HepG2 (cell line): ENCODE results near the gene RHO.

Source experiments
- ASH2L ChIP-seq: fragments of 300-600, 200-600 bp; sonication (generic); IDR thresholded peaks from 2 replicates; pipeline ENCODE4 v1.7.0; 2017; ENCODE audit warnings: low read depth, mild to moderate bottlenecking, moderate library complexity, mixed read lengths, low read length; ENCODE audit not compliant: insufficient read length
- EP300 ChIP-seq, 3 experiments: sonication (generic) in 1 of 3; formaldehyde crosslinking in 1 of 3; IDR thresholded peaks; 2 replicates each; pipeline versions ENCODE4 v1.5.1 to v1.6.1; 2011 to 2020; ENCODE audit warnings: low read depth in 2 of 3, low read length in 2 of 3, borderline replicate concordance in 1 of 3, improper control_type of control experiment in 1 of 3, mild to moderate bottlenecking in 1 of 3, missing genetic modification reagents in 1 of 3, moderate library complexity in 1 of 3
- MTF1 ChIP-seq: sonication (generic); formaldehyde crosslinking; IDR thresholded peaks from 2 replicates; pipeline ENCODE4 v1.5.0; 2020; ENCODE audit warnings: missing genetic modification reagents
- POLR2A ChIP-seq, 2 experiments: IDR thresholded peaks; 2 replicates each; pipeline ENCODE4 v1.6.1; 2011; ENCODE audit warnings: low read depth in 2 of 2, low read length in 2 of 2, mild to moderate bottlenecking in 1 of 2, moderate library complexity in 1 of 2; ENCODE audit not compliant: insufficient read depth in 1 of 2
- RXRA ChIP-seq: sonication (generic); formaldehyde crosslinking; IDR thresholded peaks from 2 replicates; pipeline ENCODE4 v1.5.1; 2020; ENCODE audit warnings: missing genetic modification reagents
- TBP ChIP-seq: sonication (generic); formaldehyde crosslinking; IDR thresholded peaks from 2 replicates; pipeline ENCODE4 v1.5.0; 2020; ENCODE audit warnings: missing genetic modification reagents
- TF ChIP-seq, protein P1 (sequence below): sonication (generic); formaldehyde crosslinking; IDR thresholded peaks from 2 replicates; pipeline ENCODE4 v1.4.0; 2020; ENCODE audit warnings: missing genetic modification reagents
- TF ChIP-seq, protein P2 (sequence below): IDR thresholded peaks from 2 replicates; pipeline ENCODE4 v1.4.0; 2020; ENCODE audit warnings: mild to moderate bottlenecking, missing genetic modification reagents
- TF ChIP-seq, protein P3 (sequence below): IDR thresholded peaks from 2 replicates; pipeline ENCODE4 v1.6.1; 2016; ENCODE audit warnings: low read depth, borderline replicate concordance

DNA sequence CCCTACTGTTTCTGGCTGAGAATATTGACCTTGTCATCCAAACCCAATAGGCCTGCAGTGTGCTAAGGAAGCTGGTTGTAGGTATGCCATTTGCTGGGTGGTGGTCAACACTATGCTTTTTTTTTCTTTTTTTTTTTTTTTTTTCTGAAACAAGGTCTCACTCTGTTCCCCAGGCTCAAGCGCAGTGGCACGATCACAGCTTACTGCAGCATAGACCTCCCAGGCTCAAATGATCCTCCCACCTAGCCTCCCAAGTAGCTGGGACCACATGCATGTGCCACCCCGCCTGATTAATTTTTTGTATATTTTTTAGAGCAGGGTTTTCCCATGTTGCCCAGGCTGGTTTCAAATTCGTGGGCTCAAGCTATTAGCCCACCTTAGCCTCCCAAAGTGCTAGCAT, 35.7 kb upstream of the RHO start:
- no peak for TF ChIP-seq POLR2A (IDR thresholded peaks at IDR 0.05; ENCODE audit: insufficient read depth in 1 of 2, low read depth in 2 of 2, low read length in 2 of 2)
- TF ChIP-seq ASH2L: no peak
- no peak for TF ChIP-seq TBP (CRISPR knock-in tag)
- no peak for TF ChIP-seq EP300 (IDR thresholded peaks at IDR 0.05; ENCODE audit: low read depth in 2 of 2, low read length in 2 of 2)
- no peak for TF ChIP-seq EP300 (CRISPR knock-in tag; IDR thresholded peaks at IDR 0.05; ENCODE audit: borderline replicate concordance)
- TF ChIP-seq, protein P1, sequence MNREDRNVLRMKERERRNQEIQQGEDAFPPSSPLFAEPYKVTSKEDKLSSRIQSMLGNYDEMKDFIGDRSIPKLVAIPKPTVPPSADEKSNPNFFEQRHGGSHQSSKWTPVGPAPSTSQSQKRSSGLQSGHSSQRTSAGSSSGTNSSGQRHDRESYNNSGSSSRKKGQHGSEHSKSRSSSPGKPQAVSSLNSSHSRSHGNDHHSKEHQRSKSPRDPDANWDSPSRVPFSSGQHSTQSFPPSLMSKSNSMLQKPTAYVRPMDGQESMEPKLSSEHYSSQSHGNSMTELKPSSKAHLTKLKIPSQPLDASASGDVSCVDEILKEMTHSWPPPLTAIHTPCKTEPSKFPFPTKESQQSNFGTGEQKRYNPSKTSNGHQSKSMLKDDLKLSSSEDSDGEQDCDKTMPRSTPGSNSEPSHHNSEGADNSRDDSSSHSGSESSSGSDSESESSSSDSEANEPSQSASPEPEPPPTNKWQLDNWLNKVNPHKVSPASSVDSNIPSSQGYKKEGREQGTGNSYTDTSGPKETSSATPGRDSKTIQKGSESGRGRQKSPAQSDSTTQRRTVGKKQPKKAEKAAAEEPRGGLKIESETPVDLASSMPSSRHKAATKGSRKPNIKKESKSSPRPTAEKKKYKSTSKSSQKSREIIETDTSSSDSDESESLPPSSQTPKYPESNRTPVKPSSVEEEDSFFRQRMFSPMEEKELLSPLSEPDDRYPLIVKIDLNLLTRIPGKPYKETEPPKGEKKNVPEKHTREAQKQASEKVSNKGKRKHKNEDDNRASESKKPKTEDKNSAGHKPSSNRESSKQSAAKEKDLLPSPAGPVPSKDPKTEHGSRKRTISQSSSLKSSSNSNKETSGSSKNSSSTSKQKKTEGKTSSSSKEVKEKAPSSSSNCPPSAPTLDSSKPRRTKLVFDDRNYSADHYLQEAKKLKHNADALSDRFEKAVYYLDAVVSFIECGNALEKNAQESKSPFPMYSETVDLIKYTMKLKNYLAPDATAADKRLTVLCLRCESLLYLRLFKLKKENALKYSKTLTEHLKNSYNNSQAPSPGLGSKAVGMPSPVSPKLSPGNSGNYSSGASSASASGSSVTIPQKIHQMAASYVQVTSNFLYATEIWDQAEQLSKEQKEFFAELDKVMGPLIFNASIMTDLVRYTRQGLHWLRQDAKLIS: no peak
- TF ChIP-seq, protein P2, sequence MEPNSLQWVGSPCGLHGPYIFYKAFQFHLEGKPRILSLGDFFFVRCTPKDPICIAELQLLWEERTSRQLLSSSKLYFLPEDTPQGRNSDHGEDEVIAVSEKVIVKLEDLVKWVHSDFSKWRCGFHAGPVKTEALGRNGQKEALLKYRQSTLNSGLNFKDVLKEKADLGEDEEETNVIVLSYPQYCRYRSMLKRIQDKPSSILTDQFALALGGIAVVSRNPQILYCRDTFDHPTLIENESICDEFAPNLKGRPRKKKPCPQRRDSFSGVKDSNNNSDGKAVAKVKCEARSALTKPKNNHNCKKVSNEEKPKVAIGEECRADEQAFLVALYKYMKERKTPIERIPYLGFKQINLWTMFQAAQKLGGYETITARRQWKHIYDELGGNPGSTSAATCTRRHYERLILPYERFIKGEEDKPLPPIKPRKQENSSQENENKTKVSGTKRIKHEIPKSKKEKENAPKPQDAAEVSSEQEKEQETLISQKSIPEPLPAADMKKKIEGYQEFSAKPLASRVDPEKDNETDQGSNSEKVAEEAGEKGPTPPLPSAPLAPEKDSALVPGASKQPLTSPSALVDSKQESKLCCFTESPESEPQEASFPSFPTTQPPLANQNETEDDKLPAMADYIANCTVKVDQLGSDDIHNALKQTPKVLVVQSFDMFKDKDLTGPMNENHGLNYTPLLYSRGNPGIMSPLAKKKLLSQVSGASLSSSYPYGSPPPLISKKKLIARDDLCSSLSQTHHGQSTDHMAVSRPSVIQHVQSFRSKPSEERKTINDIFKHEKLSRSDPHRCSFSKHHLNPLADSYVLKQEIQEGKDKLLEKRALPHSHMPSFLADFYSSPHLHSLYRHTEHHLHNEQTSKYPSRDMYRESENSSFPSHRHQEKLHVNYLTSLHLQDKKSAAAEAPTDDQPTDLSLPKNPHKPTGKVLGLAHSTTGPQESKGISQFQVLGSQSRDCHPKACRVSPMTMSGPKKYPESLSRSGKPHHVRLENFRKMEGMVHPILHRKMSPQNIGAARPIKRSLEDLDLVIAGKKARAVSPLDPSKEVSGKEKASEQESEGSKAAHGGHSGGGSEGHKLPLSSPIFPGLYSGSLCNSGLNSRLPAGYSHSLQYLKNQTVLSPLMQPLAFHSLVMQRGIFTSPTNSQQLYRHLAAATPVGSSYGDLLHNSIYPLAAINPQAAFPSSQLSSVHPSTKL: no peak
- no peak for TF ChIP-seq RXRA (CRISPR knock-in tag)
- TF ChIP-seq, protein P3, sequence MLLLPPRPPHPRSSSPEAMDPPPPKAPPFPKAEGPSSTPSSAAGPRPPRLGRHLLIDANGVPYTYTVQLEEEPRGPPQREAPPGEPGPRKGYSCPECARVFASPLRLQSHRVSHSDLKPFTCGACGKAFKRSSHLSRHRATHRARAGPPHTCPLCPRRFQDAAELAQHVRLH (CRISPR knock-in tag): no peak
- TF ChIP-seq MTF1 (CRISPR knock-in tag): no peak
